NCI-H2029 treated with DMSO at 0.1 percent for 48 hours (cell line): ENCODE measurements around the gene JARID2.

Experiments used
- DNase-seq: peaks from one replicate; lab custom pipeline; 2025; lab: John Stamatoyannopoulos, UW

JARID2 gene

GRCh38 chr6:15470746-15471145 is 224.9 kb downstream of the JARID2 start:
- DNase-seq = no peak

GRCh38 chr6:15472621-15473020 is 226.8 kb downstream of the JARID2 start:
- no peak for DNase-seq

- DNase-seq = no peak
These were observed 227.3 kb downstream of the JARID2 start for GRCh38 chr6:15473174-15473573.

- peak; percentile 56 for DNase-seq
These were observed 227.9 kb downstream of the JARID2 start for GRCh38 chr6:15473741-15474161.

GRCh38 chr6:15474196-15474595 is 228.3 kb downstream of the JARID2 start:
- no peak for DNase-seq

- no peak for DNase-seq
These were observed 229.4 kb downstream of the JARID2 start for GRCh38 chr6:15475261-15475660.

GRCh38 chr6:15475872-15476271 is 230.0 kb downstream of the JARID2 start:
- no peak for DNase-seq

GRCh38 chr6:15476631-15477380 is 230.9 kb downstream of the JARID2 start:
- DNase-seq = no peak

GRCh38 chr6:15477746-15478145 is 231.9 kb downstream of the JARID2 start:
- DNase-seq = no peak

GRCh38 chr6:15479761-15480160 is 233.9 kb downstream of the JARID2 start:
- peak; percentile 69 for DNase-seq

- no peak for DNase-seq
These were observed 234.7 kb downstream of the JARID2 start for GRCh38 chr6:15480525-15480924.

- DNase-seq = no peak
These were observed 235.8 kb downstream of the JARID2 start for GRCh38 chr6:15481390-15482291.

GRCh38 chr6:15483060-15483459 is 237.2 kb downstream of the JARID2 start:
- no peak for DNase-seq

- no peak for DNase-seq
These were observed 238.3 kb downstream of the JARID2 start for GRCh38 chr6:15484140-15484539.

- no peak for DNase-seq
These were observed 239.0 kb downstream of the JARID2 start for GRCh38 chr6:15484821-15485220.

GRCh38 chr6:15485936-15486335 is 240.1 kb downstream of the JARID2 start:
- no peak for DNase-seq

- no peak for DNase-seq
These were observed 241.4 kb downstream of the JARID2 start for GRCh38 chr6:15487262-15487661.

GRCh38 chr6:15489261-15489962 is 243.5 kb downstream of the JARID2 start:
- DNase-seq = no peak

GRCh38 chr6:15490242-15491100 is 244.6 kb downstream of the JARID2 start:
- DNase-seq = no peak

GRCh38 chr6:15491255-15491985 is 245.6 kb downstream of the JARID2 start:
- DNase-seq = peak; percentile 48

- no peak for DNase-seq
These were observed 246.1 kb downstream of the JARID2 start for GRCh38 chr6:15491986-15492269.
